Loucy (cell line): ENCODE results near the gene ATXN2.

Experiments used
- H2AFZ ChIP-seq: fragments of 200-600 bp; sonication (generic); 2 replicates; pipeline ENCODE4 v1.6.0; 2016; ENCODE audit warnings: antibody characterized with exemption, mild to moderate bottlenecking, low read length, moderate library complexity
- H3F3A ChIP-seq: fragments of 200-600 bp; 2 replicates; pipeline ENCODE4 v1.6.0; 2016; ENCODE audit warnings: antibody characterized with exemption, low read depth, mild to moderate bottlenecking
- H3K27me3 ChIP-seq: fragments of 200-600 bp; sonication (generic); 2 replicates; pipeline ENCODE4 v1.6.1; 2014; ENCODE audit warnings: low read length, mild to moderate bottlenecking; ENCODE audit not compliant: insufficient read depth, poor library complexity, severe bottlenecking
- H3K36me3 ChIP-seq: fragments of 200-600 bp; sonication (generic); 2 replicates; pipeline ENCODE4 v1.6.1; 2016; ENCODE audit warnings: low read length; ENCODE audit not compliant: insufficient read depth
- H3K4me1 ChIP-seq: fragments of 200-600 bp; sonication (generic); 2 replicates; pipeline ENCODE4 v1.5.1; 2014; ENCODE audit warnings: low read length, mild to moderate bottlenecking; ENCODE audit not compliant: insufficient read depth, poor library complexity, severe bottlenecking
- H3K4me2 ChIP-seq: fragments of 200-600 bp; sonication (generic); 2 replicates; pipeline ENCODE4 v1.6.0; 2014; ENCODE audit warnings: antibody characterized with exemption, low read length, low read depth, mild to moderate bottlenecking; ENCODE audit not compliant: poor library complexity, severe bottlenecking
- H3K4me3 ChIP-seq: fragments of 200-600 bp; sonication (generic); 2 replicates; pipeline ENCODE4 v1.5.1; 2014; ENCODE audit warnings: low read length, mild to moderate bottlenecking, mixed read lengths; ENCODE audit not compliant: poor library complexity, severe bottlenecking
- H3K79me2 ChIP-seq: fragments of 200-600 bp; sonication (generic); 2 replicates; pipeline ENCODE4 v1.6.1; 2014; ENCODE audit warnings: low read length; ENCODE audit not compliant: insufficient read depth
- H3K9ac ChIP-seq: fragments of 200-600 bp; sonication (generic); 2 replicates; pipeline ENCODE4 v1.6.0; 2014; ENCODE audit warnings: mild to moderate bottlenecking, low read depth, low read length, moderate library complexity; ENCODE audit not compliant: poor library complexity, severe bottlenecking
- H3K9me2 ChIP-seq: fragments of 200-600 bp; sonication (generic); replicated peaks from 2 replicates; pipeline ENCODE4 v1.6.1; 2016; ENCODE audit warnings: low read depth, low read length, mixed read lengths
- H3K9me3 ChIP-seq: fragments of 200-600 bp; sonication (generic); 2 replicates; pipeline ENCODE4 v1.6.1; 2014; ENCODE audit warnings: mild to moderate bottlenecking, antibody characterized with exemption, low read length, low read depth; ENCODE audit not compliant: insufficient read depth
- H4K20me1 ChIP-seq: fragments of 200-600 bp; sonication (generic); 2 replicates; pipeline ENCODE4 v1.6.0; 2014; ENCODE audit warnings: antibody characterized with exemption, low read length, mild to moderate bottlenecking; ENCODE audit not compliant: insufficient read depth, poor library complexity, severe bottlenecking
- CTCF ChIP-seq: fragments of 200-600 bp; sonication (generic); conservative IDR thresholded peaks from 2 replicates; pipeline ENCODE4 v1.5.1; 2014; ENCODE audit warnings: mild to moderate bottlenecking, antibody characterized with exemption, low read length
- EZH2phosphoT487 ChIP-seq: fragments of 200-600 bp; IDR thresholded peaks from 2 replicates; pipeline ENCODE4 v1.6.1; 2018; ENCODE audit warnings: antibody characterized with exemption, mild to moderate bottlenecking, moderate library complexity, borderline replicate concordance

Gene ATXN2

GRCh38 chr12:111436266-111436665 is 162.8 kb downstream of the ATXN2 start:
- Histone ChIP-seq H3K79me2 (peaks cover 97% of the 10 kb centered on the region), H3K36me3 (peaks cover 20% of the 10 kb centered on the region; the same call in 1 of the 2 replicates), H3K4me2 (peak overlapping the region; percentile 75), H3K9me3 (no peaks in the 10 kb centered on the region), H3K4me1 (peaks cover 83% of the 10 kb centered on the region), H3K4me3 (no peak overlapping the region), H3K9me2 (no peaks in the 10 kb centered on the region), H2AFZ (no peak overlapping the region), H3F3A (peaks cover 10% of the 10 kb centered on the region), H4K20me1 (peaks cover 67% of the 10 kb centered on the region), H3K9ac (peak overlapping the region; percentile 15), H3K27me3 (no peaks in the 10 kb centered on the region)
- TF ChIP-seq EZH2phosphoT487: no peak
- TF ChIP-seq CTCF: no peak

- no peaks in the 10 kb centered on the region for H3K9me3 ChIP-seq
- no peaks in the 10 kb centered on the region for H3K9me2 ChIP-seq
- no peak overlapping the region for H2AFZ ChIP-seq
- peak overlapping the region; percentile 75 for H3K4me2 ChIP-seq
- peaks cover 15% of the 10 kb centered on the region; the same call in 1 of the 2 replicates for H3K36me3 ChIP-seq
- peaks cover 86% of the 10 kb centered on the region for H3K4me1 ChIP-seq
- TF ChIP-seq EZH2phosphoT487 (no peak), CTCF (no peak)
- H3K9ac ChIP-seq: peak overlapping the region; percentile 15
- H4K20me1 ChIP-seq: peaks cover 67% of the 10 kb centered on the region
- H3K27me3 ChIP-seq: no peaks in the 10 kb centered on the region
- no peak overlapping the region for H3K4me3 ChIP-seq
- H3K79me2 ChIP-seq: peaks cover 97% of the 10 kb centered on the region
- peaks cover 10% of the 10 kb centered on the region for H3F3A ChIP-seq
Measured at GRCh38 chr12:111435661-111436201, 163.4 kb downstream of the ATXN2 start.

- peaks cover 97% of the 10 kb centered on the region for H3K79me2 ChIP-seq
- no peak for TF ChIP-seq EZH2phosphoT487
- no peak for TF ChIP-seq CTCF
- peaks cover 68% of the 10 kb centered on the region for H4K20me1 ChIP-seq
- H3K9me3 ChIP-seq: no peaks in the 10 kb centered on the region
- peak overlapping the region; percentile 75 for H3K4me2 ChIP-seq
- H2AFZ ChIP-seq: no peak overlapping the region
- H3K9me2 ChIP-seq: no peaks in the 10 kb centered on the region
- peaks cover 6% of the 10 kb centered on the region; the same call in 1 of the 2 replicates for H3K36me3 ChIP-seq
- H3K27me3 ChIP-seq: no peaks in the 10 kb centered on the region
- H3F3A ChIP-seq: peaks cover 10% of the 10 kb centered on the region
- H3K9ac ChIP-seq: peak overlapping the region; percentile 28
- peak overlapping the region; percentile 55 for H3K4me3 ChIP-seq
- H3K4me1 ChIP-seq: peaks cover 90% of the 10 kb centered on the region
Measured at GRCh38 chr12:111434680-111435338, 164.3 kb downstream of the ATXN2 start.
